Urinary bladder (tissue), 4 donors: Measurements from ENCODE around the gene MED14. TPM values are rescaled to one million over a fixed set of nuclear protein-coding genes. Genes with fewer than 3 reads are reported as not detected.

ENCODE experiments used
- DNase-seq: peaks from one replicate; pipeline ENCODE4 v3.0.0-alpha.2; 2015; ENCODE audit errors: extremely low spot score
- H3K27ac ChIP-seq: one replicate; pipeline ENCODE4 v1.5.1; 2013; ENCODE audit warnings: low read depth, mild to moderate bottlenecking, moderate library complexity
- H3K36me3 ChIP-seq: one replicate; pipeline ENCODE4 v1.6.1; 2013; ENCODE audit warnings: mild to moderate bottlenecking, moderate library complexity; ENCODE audit not compliant: insufficient read depth
- H3K4me1 ChIP-seq: one replicate; pipeline ENCODE4 v1.6.1; 2013; ENCODE audit warnings: mild to moderate bottlenecking, moderate library complexity; ENCODE audit not compliant: insufficient read depth
- H3K4me3 ChIP-seq: one replicate; pipeline ENCODE4 v1.5.1; 2013; ENCODE audit warnings: low read depth, low read length
- WGBS: extraction: QIAGEN DNeasy Blood & Tissue Kit; methylation state at CpG from one replicate; pipeline ENCODE4 v1.1.7; 2013; 5-methylcytosine and 5-hydroxymethylcytosine counted together
- polyA plus RNA-seq: library from polyadenylated mRNA; stranded (reverse); fragments of 200-250 nt; gene quantifications from one replicate; pipeline ENCODE4 v1.2.3, GENCODE V29; 2013
- total RNA-seq: library from RNA; depleted of rRNA; stranded (reverse); fragments of >200 nt; gene quantifications from one replicate; pipeline ENCODE4 v1.2.3, GENCODE V29; 2014
- donor health status: healthy with polysubstance abuse.
- donor health status: healthy.

MED14 gene
- total and polyA plus RNA-seq, 2 donors, result 21.4 to 66.7 TPM

- WGBS, result 57% methylated on average over 5 of the region's 5 CpGs
- H3K27ac ChIP-seq, result no peak overlapping the region
- H3K4me3 ChIP-seq, result no peak overlapping the region
- H3K36me3 ChIP-seq, result no peaks in the 10 kb centered on the region
- DNase-seq, result no peak
- H3K4me1 ChIP-seq, result no peaks in the 10 kb centered on the region
These were observed 91.2 kb downstream of the MED14 start for GRCh38 chrX:40644176-40644575.

- Histone ChIP-seq H3K36me3 (peaks cover 1% of the 10 kb centered on the region), H3K4me1 (no peaks in the 10 kb centered on the region), H3K4me3 (no peak overlapping the region), H3K27ac (no peak overlapping the region)
- 94% methylated on average over 3 of the region's 3 CpGs for WGBS
- DNase-seq, result no peak
These were observed 97.7 kb downstream of the MED14 start for GRCh38 chrX:40637687-40638086.

- 80% methylated on average over 4 of the region's 4 CpGs for WGBS
- no peak for DNase-seq
- H3K36me3 ChIP-seq, result peaks cover 5% of the 10 kb centered on the region
These were observed 103.1 kb downstream of the MED14 start for GRCh38 chrX:40632199-40632598.

GRCh38 chrX:40628506-40628905 is 106.8 kb downstream of the MED14 start:
- WGBS, result 92% methylated on average over 5 of the region's 5 CpGs
- H3K36me3 ChIP-seq, result peaks cover 5% of the 10 kb centered on the region

More at GRCh38 chrX:40632199-40632598, 103.1 kb downstream of the MED14 start:
- H3K27ac ChIP-seq, result no peak overlapping the region
- H3K4me3 ChIP-seq, result no peak overlapping the region
- H3K4me1 ChIP-seq, result no peaks in the 10 kb centered on the region

GRCh38 chrX:40625294-40625693 is 110.0 kb downstream of the MED14 start:
- peaks cover 2% of the 10 kb centered on the region for H3K36me3 ChIP-seq
- 65% methylated on average over 4 of the region's 4 CpGs for WGBS
- no peaks in the 10 kb centered on the region for H3K4me1 ChIP-seq
- H3K4me3 ChIP-seq, result no peak overlapping the region
- no peak for DNase-seq
- H3K27ac ChIP-seq, result no peak overlapping the region

More at GRCh38 chrX:40628506-40628905, 106.8 kb downstream of the MED14 start:
- no peaks in the 10 kb centered on the region for H3K4me1 ChIP-seq
- no peak overlapping the region for H3K27ac ChIP-seq
- DNase-seq, result no peak
- H3K4me3 ChIP-seq, result no peak overlapping the region

GRCh38 chrX:40623665-40624064 is 111.7 kb downstream of the MED14 start:
- H3K27ac ChIP-seq, result no peak overlapping the region
- no peak overlapping the region for H3K4me3 ChIP-seq
- H3K36me3 ChIP-seq, result peaks cover under 1% of the 10 kb centered on the region
- DNase-seq, result no peak
- no peaks in the 10 kb centered on the region for H3K4me1 ChIP-seq
- 93% methylated on average over 32 of the region's 32 CpGs for WGBS

- Histone ChIP-seq H3K4me3 (no peak within 1 kb of the TSS), H3K27ac (no peak within 1 kb of the TSS), H3K4me1 (no peaks in the 10 kb centered on the region), H3K36me3 (no peaks in the 10 kb centered on the region)
- no peak for DNase-seq
- 94% methylated on average over 38 of the region's 38 CpGs for WGBS
These were observed 112.2 kb downstream of the MED14 start, which contains the start of gene MPC1L for GRCh38 chrX:40623139-40623536. TSS of gene MPC1L (plus strand) at chrX:40623428. CDS start at chrX:40623566, 138 bp downstream.

- Histone ChIP-seq H3K4me1 (no peaks in the 10 kb centered on the region), H3K4me3 (no peak overlapping the region), H3K36me3 (no peaks in the 10 kb centered on the region), H3K27ac (no peak overlapping the region)
- 69% methylated on average over 18 of the region's 18 CpGs for WGBS
- no peak for DNase-seq
These were observed 112.7 kb downstream of the MED14 start for GRCh38 chrX:40622479-40623138.

GRCh38 chrX:40617566-40617965 is 117.8 kb downstream of the MED14 start:
- Histone ChIP-seq H3K4me3 (no peak overlapping the region), H3K27ac (no peak overlapping the region), H3K4me1 (no peaks in the 10 kb centered on the region), H3K36me3 (no peaks in the 10 kb centered on the region)
- 68% methylated on average over 7 of the region's 7 CpGs for WGBS
- no peak for DNase-seq

GRCh38 chrX:40615976-40616375 is 119.4 kb downstream of the MED14 start:
- no peak for DNase-seq
- 80% methylated on average over 9 of the region's 9 CpGs for WGBS
- no peaks in the 10 kb centered on the region for H3K36me3 ChIP-seq
- no peaks in the 10 kb centered on the region for H3K4me1 ChIP-seq
- H3K27ac ChIP-seq, result no peak overlapping the region
- no peak overlapping the region for H3K4me3 ChIP-seq

- DNase-seq, result no peak
- 59% methylated on average over 4 of the region's 4 CpGs for WGBS
- Histone ChIP-seq H3K4me3 (no peak overlapping the region), H3K27ac (no peak overlapping the region), H3K36me3 (no peaks in the 10 kb centered on the region), H3K4me1 (no peaks in the 10 kb centered on the region)
These were observed 122.8 kb downstream of the MED14 start for GRCh38 chrX:40612511-40612910.

GRCh38 chrX:40607381-40607780 is 128.0 kb downstream of the MED14 start:
- Histone ChIP-seq H3K36me3 (no peaks in the 10 kb centered on the region), H3K4me3 (no peak overlapping the region), H3K27ac (no peak overlapping the region), H3K4me1 (no peaks in the 10 kb centered on the region)
- WGBS, result 57% methylated on average over 3 of the region's 3 CpGs
- DNase-seq, result no peak

GRCh38 chrX:40603446-40603845 is 131.9 kb downstream of the MED14 start:
- H3K36me3 ChIP-seq, result no peaks in the 10 kb centered on the region
- DNase-seq, result no peak
- no peak overlapping the region for H3K27ac ChIP-seq
- 95% methylated on average over 6 of the region's 6 CpGs for WGBS
- no peak overlapping the region for H3K4me3 ChIP-seq
- H3K4me1 ChIP-seq, result no peaks in the 10 kb centered on the region
